Astrocyte of the hippocampus (primary cell): ENCODE data around the gene KIF1A.

Experiments
- DNase-seq: peaks from one replicate; pipeline ENCODE4 v3.0.0; 2011; ENCODE audit warnings: low read depth, low spot score

The KIF1A gene

GRCh38 chr2:240768216-240768615, 51.8 kb downstream of the KIF1A start:
- no peak for DNase-seq

- no peak for DNase-seq
Measured at GRCh38 chr2:240767341-240767740, 52.7 kb downstream of the KIF1A start.

GRCh38 chr2:240766072-240766471, 53.9 kb downstream of the KIF1A start:
- DNase-seq: no peak

- DNase-seq: no peak
Measured at GRCh38 chr2:240765007-240765406, 55.0 kb downstream of the KIF1A start.

GRCh38 chr2:240764605-240765004, 55.4 kb downstream of the KIF1A start:
- DNase-seq: no peak

- DNase-seq: no peak
Measured at GRCh38 chr2:240762971-240763370, 57.0 kb downstream of the KIF1A start.

- no peak for DNase-seq
Measured at GRCh38 chr2:240762249-240762648, 57.8 kb downstream of the KIF1A start.

GRCh38 chr2:240760576-240761246, 59.3 kb downstream of the KIF1A start:
- DNase-seq: no peak

GRCh38 chr2:240760121-240760520, 59.9 kb downstream of the KIF1A start:
- no peak for DNase-seq

GRCh38 chr2:240759459-240759858, 60.6 kb downstream of the KIF1A start:
- DNase-seq: peak; percentile 29

- DNase-seq: no peak
Measured at GRCh38 chr2:240757086-240757614, 62.9 kb downstream of the KIF1A start.

GRCh38 chr2:240752209-240752608, 67.8 kb downstream of the KIF1A start:
- no peak for DNase-seq

GRCh38 chr2:240750409-240750808, 69.6 kb downstream of the KIF1A start:
- no peak for DNase-seq

GRCh38 chr2:240749516-240749915, 70.5 kb downstream of the KIF1A start:
- no peak for DNase-seq

- DNase-seq: no peak
Measured at GRCh38 chr2:240747256-240747655, 72.8 kb downstream of the KIF1A start.

- no peak for DNase-seq
Measured at GRCh38 chr2:240746671-240747070, 73.3 kb downstream of the KIF1A start.

GRCh38 chr2:240745962-240746361, 74.1 kb downstream of the KIF1A start:
- DNase-seq: no peak

GRCh38 chr2:240745456-240745855, 74.6 kb downstream of the KIF1A start:
- no peak for DNase-seq

GRCh38 chr2:240742602-240743095, 77.4 kb downstream of the KIF1A start:
- no peak for DNase-seq

- DNase-seq: no peak
Measured at GRCh38 chr2:240741091-240741490, 78.9 kb downstream of the KIF1A start.

GRCh38 chr2:240739797-240740196, 80.2 kb downstream of the KIF1A start:
- DNase-seq: no peak

- DNase-seq: no peak
Measured at GRCh38 chr2:240737958-240738357, 82.1 kb downstream of the KIF1A start.

GRCh38 chr2:240737512-240737911, 82.5 kb downstream of the KIF1A start:
- no peak for DNase-seq
